HEK293 (cell line): ENCODE data around the gene SLC7A11.

Source experiments
- CTCF ChIA-PET: fragments of 350-600 bp; formaldehyde crosslinking; extraction: SDS; loops from one replicate; lab custom pipeline; 2021; ENCODE audit warnings: antibody characterized with exemption; lab: Yijun Ruan, JAX
- POLR2A ChIA-PET: fragments of 300-600 bp; formaldehyde crosslinking; extraction: SDS; loops from one replicate; lab custom pipeline; 2020; ENCODE audit warnings: antibody characterized with exemption, inconsistent platforms; lab: Yijun Ruan, JAX
- H3K27ac ChIP-seq: fragments of 200-500 bp; sonication (Bioruptor generic); 2 replicates; pipeline ENCODE4 v1.5.1; 2014; ENCODE audit warnings: low read depth, low read length, control low read depth, inconsistent platforms; ENCODE audit errors: extremely low read depth
- H3K36me3 ChIP-seq, 2 experiments: fragments of 200-500 bp in 1 of 2; sonication (Bioruptor generic) in 1 of 2; 1 replicate in 1 of 2; 2 replicates in 1 of 2; pipeline ENCODE4 v1.5.1; 2014 to 2017; ENCODE audit warnings: inconsistent platforms in 2 of 2, low read length in 2 of 2; ENCODE audit not compliant: control insufficient read depth in 2 of 2, insufficient read depth in 1 of 2
- H3K4me1 ChIP-seq: fragments of 200-500 bp; sonication (Bioruptor generic); 2 replicates; pipeline ENCODE4 v1.5.1; 2014; ENCODE audit warnings: mild to moderate bottlenecking, low read length, inconsistent platforms; ENCODE audit not compliant: control insufficient read depth, insufficient read depth
- H3K4me3 ChIP-seq: 2 replicates; pipeline ENCODE4 v1.5.1; 2011; ENCODE audit warnings: low read depth, mild to moderate bottlenecking, control low read depth, low read length, moderate library complexity
- H3K9me3 ChIP-seq: fragments of 200-500 bp; sonication (Bioruptor generic); 2 replicates; pipeline ENCODE4 v1.5.1; 2014; ENCODE audit warnings: low read depth, low read length, inconsistent platforms; ENCODE audit not compliant: control insufficient read depth, insufficient read depth
- GLIS2 ChIP-seq: fragments of 450-650 bp; formaldehyde crosslinking; IDR thresholded peaks from 2 replicates; pipeline ENCODE4 v1.5.1; 2016; ENCODE audit warnings: missing biosample characterization, missing genetic modification characterization
- KLF8 ChIP-seq: fragments of 450-650 bp; formaldehyde crosslinking; IDR thresholded peaks from 2 replicates; pipeline ENCODE4 v1.5.1; 2016; ENCODE audit warnings: missing biosample characterization, missing genetic modification characterization
- PRDM1 ChIP-seq: fragments of 450-650 bp; formaldehyde crosslinking; IDR thresholded peaks from 2 replicates; pipeline ENCODE4; 2016; ENCODE audit warnings: missing biosample characterization, missing genetic modification characterization
- ZFP41 ChIP-seq: fragments of 450-650 bp; formaldehyde crosslinking; IDR thresholded peaks from 2 replicates; pipeline ENCODE4 v1.5.1; 2016; ENCODE audit warnings: missing biosample characterization, missing genetic modification characterization, borderline replicate concordance
- ZNF10 ChIP-seq: fragments of 450-650 bp; formaldehyde crosslinking; IDR thresholded peaks from 2 replicates; pipeline ENCODE4 v1.5.1; 2017; ENCODE audit warnings: missing biosample characterization, missing genetic modification characterization
- ZNF114 ChIP-seq: fragments of 450-650 bp; formaldehyde crosslinking; IDR thresholded peaks from 2 replicates; pipeline ENCODE4 v1.5.0; 2017; ENCODE audit warnings: missing biosample characterization, missing genetic modification characterization
- ZNF175 ChIP-seq: fragments of 450-650 bp; formaldehyde crosslinking; IDR thresholded peaks from 2 replicates; pipeline ENCODE4 v1.5.1; 2016; ENCODE audit warnings: missing biosample characterization, missing genetic modification characterization
- ZNF184 ChIP-seq: fragments of 450-650 bp; IDR thresholded peaks from 2 replicates; pipeline ENCODE4 v1.5.1; 2018; ENCODE audit warnings: missing biosample characterization, mild to moderate bottlenecking, missing genetic modification characterization
- ZNF274 ChIP-seq, 2 experiments: fragments of 200-500 bp in 1 of 2; fragments of 450-650 bp in 1 of 2; sonication (Bioruptor generic) in 1 of 2; formaldehyde crosslinking in 1 of 2; IDR thresholded peaks; 2 replicates each; pipeline versions ENCODE4 v1.5.1 to v1.6.1; 2014 to 2016; ENCODE audit warnings: borderline replicate concordance in 1 of 2, inconsistent platforms in 1 of 2, low read length in 1 of 2, missing biosample characterization in 1 of 2, missing genetic modification characterization in 1 of 2
- ZNF335 ChIP-seq: fragments of 450-650 bp; formaldehyde crosslinking; conservative IDR thresholded peaks from 2 replicates; pipeline ENCODE4 v1.5.1; 2016; ENCODE audit warnings: missing biosample characterization, missing genetic modification characterization
- ZNF426 ChIP-seq: fragments of 450-650 bp; formaldehyde crosslinking; IDR thresholded peaks from 2 replicates; pipeline ENCODE4 v1.5.1; 2017; ENCODE audit warnings: missing biosample characterization, missing genetic modification characterization, mild to moderate bottlenecking, inconsistent platforms, moderate library complexity
- ZNF560 ChIP-seq: fragments of 450-650 bp; formaldehyde crosslinking; IDR thresholded peaks from 2 replicates; pipeline ENCODE4 v1.5.1; 2017; ENCODE audit warnings: missing biosample characterization, missing genetic modification characterization, borderline replicate concordance
- ZNF596 ChIP-seq: fragments of 450-650 bp; IDR thresholded peaks from 2 replicates; pipeline ENCODE4 v1.5.0; 2018; ENCODE audit warnings: missing biosample characterization, mild to moderate bottlenecking, missing genetic modification characterization, moderate library complexity
- ZNF664 ChIP-seq: fragments of 450-650 bp; formaldehyde crosslinking; IDR thresholded peaks from 2 replicates; pipeline ENCODE4 v1.5.1; 2016; ENCODE audit warnings: missing biosample characterization, missing genetic modification characterization
- ZNF747 ChIP-seq: fragments of 450-650 bp; formaldehyde crosslinking; IDR thresholded peaks from 2 replicates; pipeline ENCODE4 v1.5.1; 2016; ENCODE audit warnings: missing biosample characterization, missing genetic modification characterization
- ZNF76 ChIP-seq: fragments of 450-650 bp; formaldehyde crosslinking; IDR thresholded peaks from 2 replicates; pipeline ENCODE4; 2016; ENCODE audit warnings: low read depth, missing biosample characterization, missing genetic modification characterization, borderline replicate concordance
- ZNF837 ChIP-seq: fragments of 450-650 bp; formaldehyde crosslinking; IDR thresholded peaks from 2 replicates; pipeline ENCODE4 v1.5.1; 2016; ENCODE audit warnings: missing biosample characterization, missing genetic modification characterization
- TF ChIP-seq, protein P1 (sequence below): fragments of 450-650 bp; formaldehyde crosslinking; IDR thresholded peaks from 2 replicates; pipeline ENCODE4 v1.5.1; 2016; ENCODE audit warnings: missing biosample characterization, missing genetic modification characterization
- TF ChIP-seq, protein P2 (sequence below): fragments of 450-650 bp; formaldehyde crosslinking; IDR thresholded peaks from 2 replicates; pipeline ENCODE4 v1.5.1; 2017; ENCODE audit warnings: missing biosample characterization, missing genetic modification characterization
- TF ChIP-seq, protein P3 (sequence below): fragments of 450-650 bp; IDR thresholded peaks from 2 replicates; pipeline ENCODE4 v1.5.1; 2018; ENCODE audit warnings: missing biosample characterization, mild to moderate bottlenecking, missing genetic modification characterization

The SLC7A11 gene

DNA sequence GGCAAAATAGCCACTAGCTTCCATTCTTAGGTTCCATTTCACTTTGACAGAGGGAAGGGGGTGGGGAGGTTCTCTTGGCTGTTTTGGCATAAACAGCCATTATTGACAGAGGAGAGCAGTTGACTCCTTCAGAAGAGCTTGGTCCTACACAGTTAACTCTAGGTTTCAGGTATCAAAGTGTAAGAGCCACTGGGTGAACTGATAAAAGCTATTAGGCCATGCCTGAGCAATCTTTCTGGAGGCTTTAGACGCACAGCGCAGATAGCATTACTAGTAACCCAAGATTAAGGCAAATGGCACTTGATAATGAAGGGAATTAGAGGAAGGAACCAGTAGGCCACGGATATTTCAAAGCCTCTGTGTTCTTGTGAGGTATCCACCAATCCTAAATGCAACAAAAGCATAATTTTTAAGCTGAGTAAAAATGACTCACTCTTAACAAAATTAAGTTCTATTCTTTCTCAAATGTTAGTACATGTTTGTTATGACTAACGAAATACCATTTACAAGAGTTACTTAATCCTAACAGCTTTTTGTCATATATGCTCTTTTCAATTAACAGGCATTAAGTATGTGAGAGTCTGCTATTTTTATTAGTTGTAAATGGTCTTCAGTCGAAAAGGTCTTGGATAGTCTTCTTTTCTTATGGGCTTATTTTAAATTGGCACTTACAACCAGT, 53.6 kb downstream of the SLC7A11 start:
- POLR2A ChIA-PET, result no interaction called here
- TF ChIP-seq KLF8 (no peak), ZNF747 (no peak), ZNF335 (tag by site-specific recombination) (no peak), GLIS2 (tag by site-specific recombination) (no peak)
- TF ChIP-seq, all 188 proteins: peak for 0
- no peaks in the 10 kb centered on the region for H3K4me1 ChIP-seq
- no peaks in the 10 kb centered on the region for H3K9me3 ChIP-seq
- H3K27ac ChIP-seq, result no peak overlapping the region
- H3K36me3 ChIP-seq, result no peaks in the 10 kb centered on the region
- no peak overlapping the region for H3K4me3 ChIP-seq
- CTCF ChIA-PET, result interaction anchor here (0.6 to 1.1 kb wide), 3 partner anchors 9 to 922 kb away, joined by 3 read pairs; no protein-coding TSS in a partner anchor

DNA sequence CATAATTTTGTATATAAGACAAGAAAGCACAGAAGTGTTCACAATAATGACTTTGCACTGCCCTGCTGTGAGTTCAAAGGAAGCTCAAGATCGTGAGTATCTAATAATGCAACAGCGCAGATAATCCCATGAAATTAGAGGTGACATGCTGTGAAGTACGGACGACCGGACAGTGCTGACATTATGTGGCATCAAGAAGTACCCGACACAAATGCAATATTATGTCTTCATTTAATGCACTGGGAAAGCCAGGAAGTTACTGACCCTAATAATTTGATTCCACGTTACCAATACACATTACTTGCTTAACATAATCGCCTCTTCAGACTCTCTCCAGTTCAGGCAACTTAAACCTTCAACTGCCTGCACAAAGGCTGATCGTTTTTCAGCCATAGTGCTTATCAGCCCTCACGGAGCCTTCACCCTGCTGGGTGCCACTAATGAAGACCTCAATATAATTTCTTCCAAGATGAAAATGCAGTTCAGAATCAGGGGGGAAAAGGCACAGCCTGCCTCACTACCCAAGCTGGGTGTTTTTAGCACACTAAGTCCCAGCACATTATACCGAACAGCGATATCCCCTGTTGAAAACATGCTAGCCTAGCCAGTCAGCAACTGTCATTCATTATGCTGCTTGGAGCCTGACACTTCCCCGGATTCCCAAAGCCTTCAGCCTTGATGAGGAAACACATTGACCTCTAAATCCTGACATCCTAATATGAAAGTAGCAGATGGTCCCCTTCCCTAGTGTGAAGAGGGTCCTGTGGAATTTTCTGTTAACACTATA, 56.1 kb downstream of the SLC7A11 start:
- TF ChIP-seq ZNF175 (tag by site-specific recombination), result no peak
- no peak for TF ChIP-seq ZNF664 (tag by site-specific recombination)
- no peak for TF ChIP-seq ZNF184 (tag by site-specific recombination)
- no peak for TF ChIP-seq ZNF560 (tag by site-specific recombination)
- TF ChIP-seq, protein P1, sequence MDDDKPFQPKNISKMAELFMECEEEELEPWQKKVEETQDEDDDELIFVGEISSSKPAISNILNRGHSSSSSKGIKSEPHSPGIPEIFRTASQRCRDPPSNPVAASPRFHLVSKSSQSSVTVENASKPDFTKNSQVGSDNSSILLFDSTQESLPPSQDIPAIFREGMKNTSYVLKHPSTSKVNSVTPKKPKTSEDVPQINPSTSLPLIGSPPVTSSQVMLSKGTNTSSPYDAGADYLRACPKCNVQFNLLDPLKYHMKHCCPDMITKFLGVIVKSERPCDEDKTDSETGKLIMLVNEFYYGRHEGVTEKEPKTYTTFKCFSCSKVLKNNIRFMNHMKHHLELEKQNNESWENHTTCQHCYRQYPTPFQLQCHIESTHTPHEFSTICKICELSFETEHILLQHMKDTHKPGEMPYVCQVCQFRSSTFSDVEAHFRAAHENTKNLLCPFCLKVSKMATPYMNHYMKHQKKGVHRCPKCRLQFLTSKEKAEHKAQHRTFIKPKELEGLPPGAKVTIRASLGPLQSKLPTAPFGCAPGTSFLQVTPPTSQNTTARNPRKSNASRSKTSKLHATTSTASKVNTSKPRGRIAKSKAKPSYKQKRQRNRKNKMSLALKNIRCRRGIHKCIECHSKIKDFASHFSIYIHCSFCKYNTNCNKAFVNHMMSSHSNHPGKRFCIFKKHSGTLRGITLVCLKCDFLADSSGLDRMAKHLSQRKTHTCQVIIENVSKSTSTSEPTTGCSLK (tag by site-specific recombination), result no peak
- TF ChIP-seq ZNF76 (tag by site-specific recombination), result no peak
- TF ChIP-seq ZNF596, result no peak
- TF ChIP-seq, protein P2, sequence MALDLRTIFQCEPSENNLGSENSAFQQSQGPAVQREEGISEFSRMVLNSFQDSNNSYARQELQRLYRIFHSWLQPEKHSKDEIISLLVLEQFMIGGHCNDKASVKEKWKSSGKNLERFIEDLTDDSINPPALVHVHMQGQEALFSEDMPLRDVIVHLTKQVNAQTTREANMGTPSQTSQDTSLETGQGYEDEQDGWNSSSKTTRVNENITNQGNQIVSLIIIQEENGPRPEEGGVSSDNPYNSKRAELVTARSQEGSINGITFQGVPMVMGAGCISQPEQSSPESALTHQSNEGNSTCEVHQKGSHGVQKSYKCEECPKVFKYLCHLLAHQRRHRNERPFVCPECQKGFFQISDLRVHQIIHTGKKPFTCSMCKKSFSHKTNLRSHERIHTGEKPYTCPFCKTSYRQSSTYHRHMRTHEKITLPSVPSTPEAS (tag by site-specific recombination), result no peak
- no peak for TF ChIP-seq ZNF426 (tag by site-specific recombination)
- TF ChIP-seq ZFP41 (tag by site-specific recombination), result no peak
- TF ChIP-seq ZNF10 (tag by site-specific recombination), result no peak
- TF ChIP-seq ZNF837, result no peak
- TF ChIP-seq PRDM1 (tag by site-specific recombination), result no peak
- no peak for TF ChIP-seq ZNF114 (tag by site-specific recombination)
- TF ChIP-seq, protein P3, sequence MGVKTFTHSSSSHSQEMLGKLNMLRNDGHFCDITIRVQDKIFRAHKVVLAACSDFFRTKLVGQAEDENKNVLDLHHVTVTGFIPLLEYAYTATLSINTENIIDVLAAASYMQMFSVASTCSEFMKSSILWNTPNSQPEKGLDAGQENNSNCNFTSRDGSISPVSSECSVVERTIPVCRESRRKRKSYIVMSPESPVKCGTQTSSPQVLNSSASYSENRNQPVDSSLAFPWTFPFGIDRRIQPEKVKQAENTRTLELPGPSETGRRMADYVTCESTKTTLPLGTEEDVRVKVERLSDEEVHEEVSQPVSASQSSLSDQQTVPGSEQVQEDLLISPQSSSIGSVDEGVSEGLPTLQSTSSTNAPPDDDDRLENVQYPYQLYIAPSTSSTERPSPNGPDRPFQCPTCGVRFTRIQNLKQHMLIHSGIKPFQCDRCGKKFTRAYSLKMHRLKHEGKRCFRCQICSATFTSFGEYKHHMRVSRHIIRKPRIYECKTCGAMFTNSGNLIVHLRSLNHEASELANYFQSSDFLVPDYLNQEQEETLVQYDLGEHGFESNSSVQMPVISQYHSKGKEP (tag by site-specific recombination), result no peak
- no peak for TF ChIP-seq ZNF274 (IDR thresholded peaks at IDR 0.05; ENCODE audit: low read length)
- no peak for TF ChIP-seq ZNF274 (tag by site-specific recombination; IDR thresholded peaks at IDR 0.05; ENCODE audit: borderline replicate concordance)

More for the DNA sequence above, 56.1 kb downstream of the SLC7A11 start:
- POLR2A ChIA-PET, result no interaction called here
- Histone ChIP-seq H3K36me3 (peaks cover 0 to 11% of the 10 kb centered on the region in 2 experiments; a peak in 1 of 3 replicates), H3K9me3 (no peaks in the 10 kb centered on the region), H3K4me1 (no peaks in the 10 kb centered on the region), H3K4me3 (no peak overlapping the region), H3K27ac (no peak overlapping the region)
- CTCF ChIA-PET, result interaction anchor here (0.6 to 1.3 kb wide), 2 partner anchors 391 to 492 kb away, joined by 3 to 4 read pairs; no protein-coding TSS in a partner anchor
